ENCODE measurements around the gene PXYLP1. TPM values are rescaled to one million over a fixed set of nuclear protein-coding genes. Genes with fewer than 3 reads are reported as not detected.
"Not testable (repeated sequence)": the region's sequence is repeated elsewhere in the genome, so short reads cannot be mapped to it uniquely, and the experiment has no call there.

Gene PXYLP1
- total and polyA plus RNA-seq, 2 donors (not counting 1 experiment from before 2014, with no cell fraction given), result 1.4 to 4.5 TPM

- no peak overlapping the region for H3K4me3 ChIP-seq (ENCODE audit: control extremely low read depth in 1 of 5, extremely low read depth in 1 of 5, insufficient read depth in 1 of 5, low read depth in 2 of 5, low read length in 4 of 5)
- H3K79me2 ChIP-seq (ENCODE audit: control insufficient read depth, insufficient read depth, low read length), result no peaks in the 10 kb centered on the region
- no peaks in the 10 kb centered on the region for H3K36me3 ChIP-seq (replicated peaks in 1 of 2; ENCODE audit: control extremely low read depth in 1 of 2, control insufficient read depth in 1 of 2, extremely low read depth in 1 of 2, insufficient read depth in 2 of 2, low read length in 1 of 2)
- DNase-seq (no peak), ATAC-seq (ENCODE audit: low read depth) (no peak)
- H3K4me2 ChIP-seq (replicated peaks; ENCODE audit: low read depth, low read length, poor library complexity, severe bottlenecking), result no peak overlapping the region
- no peak overlapping the region for H2AFZ ChIP-seq (ENCODE audit: insufficient read depth, low read depth, low read length, poor library complexity, severe bottlenecking)
- H3K27me3 ChIP-seq (replicated peaks in 1 of 4; ENCODE audit: control extremely low read depth in 1 of 4, control insufficient read depth in 3 of 4, insufficient read depth in 4 of 4, low read length in 3 of 4), result no peaks in the 10 kb centered on the region
- POLR2A ChIA-PET, result no interaction called here
- peaks cover 32% of the 10 kb centered on the region for H3K27me3 Mint-ChIP-seq
- H3K27ac Mint-ChIP-seq, result no peak overlapping the region
- intact Hi-C loops (cut with micrococcal nuclease), result no loop called here
- no peaks in the 10 kb centered on the region for H3K4me1 Mint-ChIP-seq
- no peak overlapping the region for H3K9ac ChIP-seq (ENCODE audit: low read length)
- H3K4me1 ChIP-seq (ENCODE audit: control insufficient read depth in 2 of 2, insufficient read depth in 2 of 2, low read length in 2 of 2), result no peaks in the 10 kb centered on the region
- TF ChIP-seq CTCF (IDR thresholded peaks at IDR 0.05) (no peak), EZH2 (IDR thresholded peaks at IDR 0.05; ENCODE audit: borderline replicate concordance, insufficient read depth, low read depth, low read length, poor library complexity, severe bottlenecking) (no peak)
- no peaks in the 10 kb centered on the region for H4K20me1 ChIP-seq (ENCODE audit: control insufficient read depth, insufficient read depth, low read length, poor library complexity, severe bottlenecking)
- H3K9me3 ChIP-seq (ENCODE audit: control extremely low read depth in 1 of 3, control insufficient read depth in 2 of 3, insufficient read depth in 1 of 3, low read length in 2 of 3), result no peaks in the 10 kb centered on the region
- CTCF ChIA-PET, result no interaction called here
- 96% methylated on average over 4 of the region's 4 CpGs for WGBS (ENCODE audit: insufficient coverage)
- no peak overlapping the region for H3K4me3 Mint-ChIP-seq
- no peaks in the 10 kb centered on the region for H3K9me3 Mint-ChIP-seq (ENCODE audit: insufficient read depth)
- no peak overlapping the region for H3K27ac ChIP-seq (ENCODE audit: low read length in 2 of 2)
Observed at GRCh38 chr3:141204343-141204742, 27.3 kb upstream of the PXYLP1 start.

GRCh38 chr3:141211306-141211705 lies 20.3 kb upstream of the PXYLP1 start:
- DNase-seq; H3K9ac ChIP-seq (ENCODE audit: low read length); CTCF ChIA-PET; H3K4me1 Mint-ChIP-seq; POLR2A ChIA-PET; H2AFZ ChIP-seq (ENCODE audit: insufficient read depth, low read depth, low read length, poor library complexity, severe bottlenecking); H3K36me3 ChIP-seq (replicated peaks in 1 of 2; ENCODE audit: control extremely low read depth in 1 of 2, control insufficient read depth in 1 of 2, extremely low read depth in 1 of 2, insufficient read depth in 2 of 2, low read length in 1 of 2); H3K27ac Mint-ChIP-seq; H3K9me3 ChIP-seq (ENCODE audit: control extremely low read depth in 1 of 3, control insufficient read depth in 2 of 3, insufficient read depth in 1 of 3, low read length in 2 of 3); H3K9me3 Mint-ChIP-seq (ENCODE audit: insufficient read depth); ATAC-seq (ENCODE audit: low read depth); H3K4me3 Mint-ChIP-seq; H3K4me1 ChIP-seq (ENCODE audit: control insufficient read depth in 2 of 2, insufficient read depth in 2 of 2, low read length in 2 of 2); H3K4me2 ChIP-seq (replicated peaks; ENCODE audit: low read depth, low read length, poor library complexity, severe bottlenecking); H3K79me2 ChIP-seq (ENCODE audit: control insufficient read depth, insufficient read depth, low read length); H3K27ac ChIP-seq (ENCODE audit: low read length in 2 of 2); H3K4me3 ChIP-seq (ENCODE audit: control extremely low read depth in 1 of 5, extremely low read depth in 1 of 5, insufficient read depth in 1 of 5, low read depth in 2 of 5, low read length in 4 of 5); H4K20me1 ChIP-seq (ENCODE audit: control insufficient read depth, insufficient read depth, low read length, poor library complexity, severe bottlenecking); H3K27me3 ChIP-seq (replicated peaks in 1 of 4; ENCODE audit: control extremely low read depth in 1 of 4, control insufficient read depth in 3 of 4, insufficient read depth in 4 of 4, low read length in 3 of 4); intact Hi-C loops (cut with micrococcal nuclease): not testable (repeated sequence)
- peaks cover 11% of the 10 kb centered on the region for H3K27me3 Mint-ChIP-seq
- 85% methylated on average over 1 of the region's 1 CpG for WGBS (ENCODE audit: insufficient coverage)

Measured in B cell (primary cell).